ENCODE results near the gene AP1AR.

The AP1AR gene

GRCh38 chr4:112312610-112313239, 81.1 kb downstream of the AP1AR start:
- DNase-seq (ENCODE audit: low read depth in 2 of 2): no peak

GRCh38 chr4:112315446-112315845, 83.9 kb downstream of the AP1AR start:
- DNase-seq (ENCODE audit: low read depth in 2 of 2): no peak

- no peak for DNase-seq (ENCODE audit: low read depth in 2 of 2)
These were observed 84.8 kb downstream of the AP1AR start for GRCh38 chr4:112316360-112316759.

- DNase-seq (ENCODE audit: low read depth in 2 of 2): no peak
These were observed 86.9 kb downstream of the AP1AR start for GRCh38 chr4:112318239-112319142.

All from fibroblast of skin of left quadriceps (primary cell).